Nephron (organoid): Measurements from ENCODE around the gene CADM3.
A peak's percentile ranks its signal among the peaks of the same experiment; 100 is the strongest.

Source experiments
- H3K27ac Mint-ChIP-seq, 3 experiments: 2 replicates each; pipeline ENCODE4 v1.8.0; 2020; ENCODE audit warnings: mixed read lengths in 3 of 3, mild to moderate bottlenecking in 2 of 3, moderate library complexity in 1 of 3
- H3K27me3 Mint-ChIP-seq: 2 replicates; pipeline ENCODE4 v1.8.0; 2021; ENCODE audit warnings: low read depth, mild to moderate bottlenecking, moderate library complexity, mixed read lengths
- H3K36me3 Mint-ChIP-seq: 2 replicates; pipeline ENCODE4 v1.8.0; 2020; ENCODE audit warnings: low read depth, mixed read lengths
- H3K4me1 Mint-ChIP-seq: 2 replicates; pipeline ENCODE4 v1.8.0; 2020; ENCODE audit warnings: mixed read lengths
- H3K4me3 Mint-ChIP-seq, 3 experiments: 2 replicates each; pipeline ENCODE4 v1.8.0; 2020; ENCODE audit warnings: mild to moderate bottlenecking in 3 of 3, mixed read lengths in 3 of 3, moderate library complexity in 2 of 3
- H3K9me3 Mint-ChIP-seq: 2 replicates; pipeline ENCODE4 v1.8.0; 2020; ENCODE audit warnings: mixed read lengths
- CTCF ChIP-seq, 3 experiments: fragments of 200-600 bp; sonication (generic); IDR thresholded peaks; one replicate each; pipeline ENCODE4 v1.5.0; 2021; ENCODE audit warnings: antibody characterized with exemption in 3 of 3; ENCODE audit not compliant: unreplicated experiment in 3 of 3

The CADM3 gene

GRCh38 chr1:159171254-159171687, at the start of gene CADM3:
CADM3 (plus strand) TSS chr1:159171615; CDS start chr1:159171766, 151 bp downstream.
- Mint-ChIP-seq H3K4me3 (peak within 1 kb of the TSS; percentile 65 to 76 (median 73)), H3K4me1 (peaks cover 6% of the 10 kb centered on the region), H3K36me3 (no peaks in the 10 kb centered on the region), H3K27ac (no peak within 1 kb of the TSS), H3K27me3 (peaks cover 75% of the 10 kb centered on the region), H3K9me3 (no peaks in the 10 kb centered on the region)
- TF ChIP-seq CTCF (IDR thresholded peaks at IDR 0.05; ENCODE audit: unreplicated experiment in 3 of 3): no peak

GRCh38 chr1:159122005-159122621, 49.3 kb upstream of the CADM3 start:
- Mint-ChIP-seq H3K4me3 (no peak overlapping the region), H3K9me3 (no peaks in the 10 kb centered on the region), H3K36me3 (no peaks in the 10 kb centered on the region), H3K4me1 (no peaks in the 10 kb centered on the region), H3K27me3 (no peaks in the 10 kb centered on the region), H3K27ac (no peak overlapping the region)
- no peak for TF ChIP-seq CTCF (IDR thresholded peaks at IDR 0.05; ENCODE audit: unreplicated experiment in 3 of 3)

GRCh38 chr1:159123587-159123986, 47.8 kb upstream of the CADM3 start:
- TF ChIP-seq CTCF (IDR thresholded peaks at IDR 0.05; ENCODE audit: unreplicated experiment in 3 of 3): no peak
- H3K4me3 Mint-ChIP-seq: no peak overlapping the region
- H3K27ac Mint-ChIP-seq: no peak overlapping the region
- no peaks in the 10 kb centered on the region for H3K27me3 Mint-ChIP-seq
- H3K4me1 Mint-ChIP-seq: no peaks in the 10 kb centered on the region
- no peaks in the 10 kb centered on the region for H3K9me3 Mint-ChIP-seq
- no peaks in the 10 kb centered on the region for H3K36me3 Mint-ChIP-seq

- peak; percentile 73 to 81 (median 77) for TF ChIP-seq CTCF (IDR thresholded peaks at IDR 0.05; ENCODE audit: unreplicated experiment in 3 of 3)
- no peak overlapping the region for H3K4me3 Mint-ChIP-seq
- no peaks in the 10 kb centered on the region for H3K9me3 Mint-ChIP-seq
Measured at GRCh38 chr1:159132271-159132881, 39.0 kb upstream of the CADM3 start.

GRCh38 chr1:159140474-159140873, 30.9 kb upstream of the CADM3 start:
- no peaks in the 10 kb centered on the region for H3K36me3 Mint-ChIP-seq
- no peaks in the 10 kb centered on the region for H3K4me1 Mint-ChIP-seq
- TF ChIP-seq CTCF (IDR thresholded peaks at IDR 0.05; ENCODE audit: unreplicated experiment in 3 of 3): no peak
- no peak overlapping the region for H3K4me3 Mint-ChIP-seq
- H3K27me3 Mint-ChIP-seq: peaks cover 10% of the 10 kb centered on the region
- no peaks in the 10 kb centered on the region for H3K9me3 Mint-ChIP-seq
- H3K27ac Mint-ChIP-seq: no peak overlapping the region

More at GRCh38 chr1:159132271-159132881, 39.0 kb upstream of the CADM3 start:
- Mint-ChIP-seq H3K36me3 (no peaks in the 10 kb centered on the region), H3K27me3 (no peaks in the 10 kb centered on the region), H3K4me1 (no peaks in the 10 kb centered on the region), H3K27ac (no peak overlapping the region)
